H1 (cell line): ENCODE measurements around the gene ACAD10. TPM values are rescaled to one million over a fixed set of nuclear protein-coding genes. Genes with fewer than 3 reads are reported as not detected.

ENCODE experiments used
- CTCF ChIA-PET: fragments of 300-600 bp; sonication (Branson Sonifier 250); formaldehyde crosslinking; loops from one replicate; lab custom pipeline; 2021; ENCODE audit not compliant: partially characterized antibody; lab: Charles Lee
- POLR2A ChIA-PET: fragments of 300-600 bp; sonication (Branson Sonifier 250); formaldehyde crosslinking; loops from one replicate; lab custom pipeline; 2021; ENCODE audit warnings: inconsistent platforms; ENCODE audit not compliant: partially characterized antibody; lab: Charles Lee
- DNase-seq, 2 experiments: peaks; one replicate each; pipeline versions ENCODE4 v3.0.0 to v3.0.0-alpha.2; 2010 to 2022; ENCODE audit warnings: low spot score in 2 of 2, low read depth in 1 of 2, mixed read lengths in 1 of 2
- FAIRE-seq: peaks from 2 replicates; lab custom pipeline; 2011; peaks lifted over from hg19 to GRCh38; lab: Jason Lieb, UNC
- H2AFZ ChIP-seq: 2 replicates; pipeline ENCODE4 v1.8.1; 2012; ENCODE audit warnings: low read length, inconsistent platforms
- H2AK5ac ChIP-seq: 2 replicates; pipeline ENCODE4 v1.6.1; 2013; ENCODE audit warnings: low read depth, low read length
- H2BK120ac ChIP-seq: replicated peaks from 2 replicates; pipeline ENCODE3; 2013; ENCODE audit warnings: low read depth, low read length, inconsistent platforms
- H2BK12ac ChIP-seq: 2 replicates; pipeline ENCODE4 v1.6.1; 2013; ENCODE audit warnings: low read depth, low read length
- H2BK15ac ChIP-seq: 2 replicates; pipeline ENCODE4 v1.6.1; 2013; ENCODE audit warnings: low read length
- H2BK20ac ChIP-seq: 2 replicates; pipeline ENCODE4 v1.6.1; 2013; ENCODE audit warnings: low read length
- H2BK5ac ChIP-seq: 2 replicates; pipeline ENCODE4 v1.6.1; 2013; ENCODE audit warnings: low read depth, low read length
- H3K14ac ChIP-seq: 2 replicates; pipeline ENCODE4 v1.6.1; 2013; ENCODE audit warnings: inconsistent platforms; ENCODE audit not compliant: insufficient read length
- H3K18ac ChIP-seq: 2 replicates; pipeline ENCODE4 v1.6.1; 2013; ENCODE audit warnings: low read length; ENCODE audit errors: extremely low read depth
- H3K23ac ChIP-seq: 2 replicates; pipeline ENCODE4 v1.6.1; 2013; ENCODE audit warnings: inconsistent platforms; ENCODE audit not compliant: insufficient read length
- H3K23me2 ChIP-seq: 2 replicates; pipeline ENCODE4 v1.6.1; 2013; ENCODE audit warnings: low read depth, low read length
- H3K27ac ChIP-seq: 2 replicates; pipeline ENCODE4 v1.6.1; 2011; ENCODE audit warnings: low read depth, low read length, inconsistent platforms
- H3K27me3 ChIP-seq, 4 experiments: replicated peaks in 1 of 4; 1 replicate in 1 of 4; 2 replicates in 3 of 4; pipeline versions ENCODE4 v1.6.1 to v1.8.1; 2011 to 2013; ENCODE audit warnings: low read length in 3 of 4, mild to moderate bottlenecking in 3 of 4, inconsistent platforms in 2 of 4, mixed read lengths in 2 of 4, moderate library complexity in 1 of 4; ENCODE audit not compliant: control insufficient read depth in 3 of 4, insufficient read depth in 3 of 4; ENCODE audit errors: extremely low read depth in 1 of 4
- H3K36me3 ChIP-seq, 4 experiments: 2 replicates each; pipeline versions ENCODE4 v1.6.1 to v1.8.1; 2011 to 2013; ENCODE audit warnings: mild to moderate bottlenecking in 4 of 4, low read length in 3 of 4, moderate library complexity in 2 of 4, control low read depth in 1 of 4, inconsistent platforms in 1 of 4; ENCODE audit not compliant: insufficient read depth in 4 of 4, control insufficient read depth in 2 of 4
- H3K4ac ChIP-seq: replicated peaks from 2 replicates; pipeline ENCODE3; 2013; ENCODE audit warnings: low read length, low read depth, mixed read lengths, inconsistent platforms; ENCODE audit not compliant: insufficient read length
- H3K4me1 ChIP-seq, 4 experiments: replicated peaks in 1 of 4; 1 replicate in 1 of 4; 2 replicates in 3 of 4; pipeline versions ENCODE4 v1.6.1 to v1.8.1; 2011 to 2013; ENCODE audit warnings: low read length in 3 of 4, inconsistent platforms in 2 of 4, mixed read lengths in 1 of 4; ENCODE audit not compliant: insufficient read depth in 4 of 4, control insufficient read depth in 3 of 4
- H3K4me2 ChIP-seq, 2 experiments: 2 replicates each; pipeline versions ENCODE4 v1.6.1 to v1.8.1; 2011 to 2013; ENCODE audit warnings: low read depth in 2 of 2, low read length in 2 of 2, control low read depth in 1 of 2, inconsistent platforms in 1 of 2, mild to moderate bottlenecking in 1 of 2; ENCODE audit not compliant: insufficient read depth in 1 of 2
- H3K4me3 ChIP-seq, 4 experiments: fragments of 200-600, 300-600 bp in 1 of 4; sonication (generic), shearing (Covaris generic), sonication (Bioruptor Twin) in 1 of 4; 2 replicates each; pipeline versions ENCODE4 v1.5.1 to v1.8.1; 2011 to 2016; ENCODE audit warnings: low read length in 4 of 4, low read depth in 3 of 4, control low read depth in 2 of 4, inconsistent platforms in 2 of 4, mild to moderate bottlenecking in 2 of 4, mixed read lengths in 1 of 4, moderate library complexity in 1 of 4; ENCODE audit not compliant: insufficient read depth in 2 of 4; ENCODE audit errors: extremely low read depth in 1 of 4
- H3K56ac ChIP-seq: replicated peaks from 2 replicates; pipeline ENCODE3; 2013; ENCODE audit warnings: low read depth, mild to moderate bottlenecking, mixed read lengths, low read length, inconsistent platforms; ENCODE audit not compliant: insufficient read length
- H3K79me1 ChIP-seq: 2 replicates; pipeline ENCODE4 v1.6.1; 2013; ENCODE audit warnings: low read depth, low read length, control low read depth
- H3K79me2 ChIP-seq, 2 experiments: 2 replicates each; pipeline versions ENCODE4 v1.6.1 to v1.8.1; 2012 to 2013; ENCODE audit warnings: low read length in 2 of 2, mild to moderate bottlenecking in 2 of 2, inconsistent platforms in 1 of 2; ENCODE audit not compliant: insufficient read depth in 2 of 2, control insufficient read depth in 1 of 2
- H3K9ac ChIP-seq, 4 experiments: replicated peaks in 1 of 4; 1 replicate in 1 of 4; 2 replicates in 3 of 4; pipeline versions ENCODE4 v1.6.1 to v1.8.1; 2011 to 2013; ENCODE audit warnings: low read depth in 3 of 4, low read length in 3 of 4, control low read depth in 2 of 4, mild to moderate bottlenecking in 2 of 4, moderate library complexity in 2 of 4, inconsistent platforms in 1 of 4; ENCODE audit errors: extremely low read depth in 1 of 4
- H3K9me3 ChIP-seq, 2 experiments: 2 replicates each; pipeline versions ENCODE4 v1.6.1 to v1.8.1; 2012 to 2013; ENCODE audit warnings: mild to moderate bottlenecking in 2 of 2, moderate library complexity in 2 of 2, control low read depth in 1 of 2, inconsistent platforms in 1 of 2, low read depth in 1 of 2, low read length in 1 of 2, mixed read lengths in 1 of 2; ENCODE audit not compliant: insufficient read depth in 2 of 2
- H4K20me1 ChIP-seq, 2 experiments: replicated peaks in 1 of 2; 2 replicates each; pipeline versions ENCODE3 to v1.8.1; 2011 to 2013; ENCODE audit warnings: inconsistent platforms in 2 of 2, low read length in 2 of 2, mild to moderate bottlenecking in 1 of 2; ENCODE audit not compliant: insufficient read depth in 2 of 2, control insufficient read depth in 1 of 2
- H4K5ac ChIP-seq: 2 replicates; pipeline ENCODE4 v1.6.1; 2013; ENCODE audit warnings: low read length, low read depth, mixed read lengths, inconsistent platforms; ENCODE audit not compliant: insufficient read length
- H4K8ac ChIP-seq: 2 replicates; pipeline ENCODE4 v1.8.0; 2013; ENCODE audit warnings: mild to moderate bottlenecking, moderate library complexity, low read length, inconsistent platforms; ENCODE audit not compliant: insufficient read depth; ENCODE audit errors: extremely low read depth
- H4K91ac ChIP-seq: replicated peaks from 2 replicates; pipeline ENCODE3; 2013; ENCODE audit warnings: low read length, mixed read lengths, inconsistent platforms; ENCODE audit not compliant: insufficient read length
- ATF2 ChIP-seq: IDR thresholded peaks from 2 replicates; pipeline ENCODE4 v1.6.1; 2012; ENCODE audit warnings: low read length, inconsistent platforms
- BACH1 ChIP-seq: IDR thresholded peaks from 2 replicates; pipeline ENCODE4 v1.6.1; 2012; ENCODE audit warnings: low read length, improper control_type of control experiment
- CHD2 ChIP-seq: IDR thresholded peaks from 2 replicates; pipeline ENCODE4 v1.6.1; 2012; ENCODE audit warnings: low read length, improper control_type of control experiment
- RAD21 ChIP-seq, 2 experiments: IDR thresholded peaks in 1 of 2; conservative IDR thresholded peaks in 1 of 2; 2 replicates each; pipeline ENCODE4 v1.6.1; 2011; ENCODE audit warnings: low read depth in 2 of 2, low read length in 2 of 2, improper control_type of control experiment in 1 of 2, inconsistent platforms in 1 of 2, mild to moderate bottlenecking in 1 of 2, moderate library complexity in 1 of 2
- SIX5 ChIP-seq: IDR thresholded peaks from 2 replicates; pipeline ENCODE4 v1.6.1; 2011; ENCODE audit warnings: mild to moderate bottlenecking, low read depth, low read length
- SP1 ChIP-seq: IDR thresholded peaks from 2 replicates; pipeline ENCODE4 v1.6.1; 2011; ENCODE audit warnings: low read depth, low read length
- TAF1 ChIP-seq: IDR thresholded peaks from 2 replicates; pipeline ENCODE4 v1.6.1; 2011; ENCODE audit warnings: mild to moderate bottlenecking, low read depth, low read length
- USF2 ChIP-seq: IDR thresholded peaks from 2 replicates; pipeline ENCODE4 v1.6.1; 2011; ENCODE audit warnings: low read length, improper control_type of control experiment
- YY1 ChIP-seq: IDR thresholded peaks from 2 replicates; pipeline ENCODE4 v1.6.1; 2011; ENCODE audit warnings: low read depth, mild to moderate bottlenecking, low read length
- WGBS, 2 experiments: shearing (Covaris generic) in 1 of 2; methylation state at CpG; one replicate each; pipeline versions ENCODE4 v1.1.6 to v1.1.7; 2013 to 2015; ENCODE audit warnings: low lambda C conversion rate in 2 of 2, mixed read lengths in 2 of 2, inconsistent platforms in 1 of 2, low coverage in 1 of 2, missing lambda C conversion rate in 1 of 2; ENCODE audit not compliant: insufficient replicate concordance in 2 of 2, insufficient coverage in 1 of 2, insufficient read length in 1 of 2; ENCODE audit errors: extremely low coverage in 1 of 2, missing lambda C conversion rate in 1 of 2; 5-methylcytosine and 5-hydroxymethylcytosine counted together
- polyA plus RNA-seq, 7 experiments: library from polyadenylated mRNA; depleted of rRNA in 3 of 7; stranded (reverse) in 5 of 7; unstranded in 2 of 7; fragments of >200 nt in 5 of 7; fragments of 200-250 nt in 2 of 7; gene quantifications; 1 replicate in 5 of 7; 2 replicates in 1 of 7; 4 replicates in 1 of 7; pipeline versions ENCODE4 v1.2.1 to v1.2.3, GENCODE V29; 2011 to 2013; ENCODE audit warnings: missing spikeins in 2 of 7, mixed read lengths in 2 of 7
- total RNA-seq: library from RNA; stranded (reverse); fragmentation: NEBNext Ultra II Directional; extraction: Animal tissue kit (Norgen Biotek cat#: 25700); gene quantifications from 2 replicates; pipeline ENCODE4 v1.2.1, GENCODE V29; 2021

Gene ACAD10
- total and polyA plus RNA-seq, 2 of the 8 experiments (the other 6 are each of a cell fraction or from before 2014, with no cell fraction given) = 17.3 to 23.3 TPM

- CTCF ChIA-PET = interaction anchor here (0.7 to 1.3 kb wide), 6 partner anchors 15 to 470 kb away, joined by 3 to 4 read pairs (median 3); no protein-coding TSS in a partner anchor
Measured at GRCh38 chr12:111693818-111694217, 8.0 kb downstream of the ACAD10 start.

More at GRCh38 chr12:111693818-111694217, 8.0 kb downstream of the ACAD10 start:
- Histone ChIP-seq H3K23ac (no peak overlapping the region), H2BK5ac (no peak overlapping the region), H2BK12ac (no peak overlapping the region), H2BK20ac (no peak overlapping the region), H3K4me2 (no peak overlapping the region), H4K8ac (no peak overlapping the region), H3K14ac (no peak overlapping the region), H2AK5ac (no peak overlapping the region), H3K56ac (no peak overlapping the region), H4K5ac (no peak overlapping the region), H3K79me2 (no peaks in the 10 kb centered on the region), H4K20me1 (peaks cover 2% of the 10 kb centered on the region in 2 experiments), H3K79me1 (no peaks in the 10 kb centered on the region), H3K36me3 (peaks cover 0 to 20% (median 11%) of the 10 kb centered on the region in 4 experiments; a peak in 7 of 8 replicates), H3K27ac (no peak overlapping the region), H3K27me3 (no peaks in the 10 kb centered on the region), H3K23me2 (no peaks in the 10 kb centered on the region), H2BK120ac (no peak overlapping the region), H3K18ac (no peak overlapping the region), H4K91ac (no peak overlapping the region), H3K4me3 (no peak overlapping the region), H3K4ac (no peak overlapping the region), H2AFZ (no peak overlapping the region), H2BK15ac (no peak overlapping the region), H3K4me1 (peaks cover 0 to 3% (median 0%) of the 10 kb centered on the region in 4 experiments; a peak in 1 of 7 replicates), H3K9ac (no peak overlapping the region), H3K9me3 (no peaks in the 10 kb centered on the region)
- no peak for DNase-seq
- 88% methylated on average over 5 of the region's 5 CpGs; no CpG with 5 or more reads in 1 of the 2 experiments for WGBS, 2 experiments
- TF ChIP-seq SP1 (no peak), ATF2 (no peak), USF2 (no peak), SIX5 (no peak), YY1 (no peak), TAF1 (no peak), CHD2 (no peak), BACH1 (no peak), RAD21 (IDR thresholded peaks at IDR 0.05 in 1 of 2, conservative IDR thresholded peaks at IDR 0.05 in 1 of 2; ENCODE audit: low read depth in 2 of 2, low read length in 2 of 2) (no peak)
- POLR2A ChIA-PET = interaction anchor here (0.9 to 1.6 kb wide), 2 partner anchors 11 to 16 kb away, joined by 3 to 4 read pairs; no protein-coding TSS in a partner anchor
- no peak for FAIRE-seq
